HEK293 (cell line): ENCODE data around the gene SAMD13.

Source experiments
- CTCF ChIA-PET: fragments of 350-600 bp; formaldehyde crosslinking; extraction: SDS; loops from one replicate; lab custom pipeline; 2021; ENCODE audit warnings: antibody characterized with exemption; lab: Yijun Ruan, JAX
- POLR2A ChIA-PET: fragments of 300-600 bp; formaldehyde crosslinking; extraction: SDS; loops from one replicate; lab custom pipeline; 2020; ENCODE audit warnings: antibody characterized with exemption, inconsistent platforms; lab: Yijun Ruan, JAX
- H3K27ac ChIP-seq: fragments of 200-500 bp; sonication (Bioruptor generic); 2 replicates; pipeline ENCODE4 v1.5.1; 2014; ENCODE audit warnings: low read depth, low read length, control low read depth, inconsistent platforms; ENCODE audit errors: extremely low read depth
- H3K36me3 ChIP-seq, 2 experiments: fragments of 200-500 bp in 1 of 2; sonication (Bioruptor generic) in 1 of 2; 1 replicate in 1 of 2; 2 replicates in 1 of 2; pipeline ENCODE4 v1.5.1; 2014 to 2017; ENCODE audit warnings: inconsistent platforms in 2 of 2, low read length in 2 of 2; ENCODE audit not compliant: control insufficient read depth in 2 of 2, insufficient read depth in 1 of 2
- H3K4me1 ChIP-seq: fragments of 200-500 bp; sonication (Bioruptor generic); 2 replicates; pipeline ENCODE4 v1.5.1; 2014; ENCODE audit warnings: mild to moderate bottlenecking, low read length, inconsistent platforms; ENCODE audit not compliant: control insufficient read depth, insufficient read depth
- H3K4me3 ChIP-seq: 2 replicates; pipeline ENCODE4 v1.5.1; 2011; ENCODE audit warnings: low read depth, mild to moderate bottlenecking, control low read depth, low read length, moderate library complexity
- H3K9me3 ChIP-seq: fragments of 200-500 bp; sonication (Bioruptor generic); 2 replicates; pipeline ENCODE4 v1.5.1; 2014; ENCODE audit warnings: low read depth, low read length, inconsistent platforms; ENCODE audit not compliant: control insufficient read depth, insufficient read depth
- BCL11A ChIP-seq: fragments of 450-650 bp; formaldehyde crosslinking; IDR thresholded peaks from 2 replicates; pipeline ENCODE4 v1.5.1; 2016; ENCODE audit warnings: low read depth, missing biosample characterization, missing genetic modification characterization
- HOXA7 ChIP-seq: sonication (generic); formaldehyde crosslinking; IDR thresholded peaks from 2 replicates; pipeline ENCODE4 v1.8.1; 2022; ENCODE audit warnings: missing genetic modification reagents, borderline replicate concordance
- KLF1 ChIP-seq: fragments of 450-650 bp; formaldehyde crosslinking; IDR thresholded peaks from 2 replicates; pipeline ENCODE4 v1.5.1; 2016; ENCODE audit warnings: missing biosample characterization, missing genetic modification characterization
- PRDM6 ChIP-seq: fragments of 450-650 bp; formaldehyde crosslinking; IDR thresholded peaks from 2 replicates; pipeline ENCODE4 v1.5.1; 2017; ENCODE audit warnings: missing biosample characterization, missing genetic modification characterization
- TCF7L2 ChIP-seq: IDR thresholded peaks from 2 replicates; pipeline ENCODE4 v1.6.1; 2011; ENCODE audit warnings: low read depth, mild to moderate bottlenecking, inconsistent platforms, low read length, moderate library complexity, borderline replicate concordance
- ZBTB26 ChIP-seq: fragments of 450-650 bp; formaldehyde crosslinking; optimal IDR thresholded peaks from 2 replicates; pipeline ENCODE3; 2016; ENCODE audit warnings: missing biosample characterization, mild to moderate bottlenecking, missing genetic modification characterization
- ZBTB7A ChIP-seq: fragments of 450-650 bp; formaldehyde crosslinking; IDR thresholded peaks from 2 replicates; pipeline ENCODE4 v1.5.1; 2016; ENCODE audit warnings: low read depth, missing biosample characterization, missing genetic modification characterization
- ZNF112 ChIP-seq: fragments of 450-650 bp; formaldehyde crosslinking; IDR thresholded peaks from 2 replicates; pipeline ENCODE4 v1.5.0; 2017; ENCODE audit warnings: missing biosample characterization, missing genetic modification characterization
- ZNF132 ChIP-seq: fragments of 450-650 bp; formaldehyde crosslinking; IDR thresholded peaks from 2 replicates; pipeline ENCODE4 v1.5.1; 2017; ENCODE audit warnings: missing biosample characterization, missing genetic modification characterization, borderline replicate concordance
- ZNF169 ChIP-seq: fragments of 450-650 bp; formaldehyde crosslinking; IDR thresholded peaks from 2 replicates; pipeline ENCODE4 v1.5.1; 2016; ENCODE audit warnings: missing biosample characterization, missing genetic modification characterization
- ZNF175 ChIP-seq: fragments of 450-650 bp; formaldehyde crosslinking; IDR thresholded peaks from 2 replicates; pipeline ENCODE4 v1.5.1; 2016; ENCODE audit warnings: missing biosample characterization, missing genetic modification characterization
- ZNF184 ChIP-seq: fragments of 450-650 bp; IDR thresholded peaks from 2 replicates; pipeline ENCODE4 v1.5.1; 2018; ENCODE audit warnings: missing biosample characterization, mild to moderate bottlenecking, missing genetic modification characterization
- ZNF23 ChIP-seq: fragments of 450-650 bp; formaldehyde crosslinking; IDR thresholded peaks from 2 replicates; pipeline ENCODE4 v1.5.1; 2016; ENCODE audit warnings: missing biosample characterization, missing genetic modification characterization, borderline replicate concordance
- ZNF239 ChIP-seq: fragments of 450-650 bp; formaldehyde crosslinking; IDR thresholded peaks from 2 replicates; pipeline ENCODE4 v1.5.1; 2016; ENCODE audit warnings: missing biosample characterization, missing genetic modification characterization
- ZNF324 ChIP-seq: fragments of 450-650 bp; formaldehyde crosslinking; IDR thresholded peaks from 2 replicates; pipeline ENCODE4 v1.5.1; 2016; ENCODE audit warnings: missing biosample characterization, missing genetic modification characterization
- ZNF426 ChIP-seq: fragments of 450-650 bp; formaldehyde crosslinking; IDR thresholded peaks from 2 replicates; pipeline ENCODE4 v1.5.1; 2017; ENCODE audit warnings: missing biosample characterization, missing genetic modification characterization, mild to moderate bottlenecking, inconsistent platforms, moderate library complexity
- ZNF48 ChIP-seq: fragments of 450-650 bp; formaldehyde crosslinking; IDR thresholded peaks from 2 replicates; pipeline ENCODE4 v1.5.1; 2016; ENCODE audit warnings: missing biosample characterization, missing genetic modification characterization
- ZNF521 ChIP-seq: fragments of 450-650 bp; formaldehyde crosslinking; IDR thresholded peaks from 2 replicates; pipeline ENCODE4 v1.5.1; 2017; ENCODE audit warnings: missing biosample characterization, mild to moderate bottlenecking, missing genetic modification characterization
- ZNF558 ChIP-seq: fragments of 450-650 bp; formaldehyde crosslinking; IDR thresholded peaks from 2 replicates; pipeline ENCODE4 v1.5.1; 2016; ENCODE audit warnings: missing biosample characterization, missing genetic modification characterization
- ZNF660 ChIP-seq: fragments of 450-650 bp; IDR thresholded peaks from 2 replicates; pipeline ENCODE4 v1.5.1; 2018; ENCODE audit warnings: missing biosample characterization, mild to moderate bottlenecking, missing genetic modification characterization
- ZNF677 ChIP-seq: fragments of 450-650 bp; IDR thresholded peaks from 2 replicates; pipeline ENCODE4 v1.5.0; 2018; ENCODE audit warnings: missing biosample characterization, mild to moderate bottlenecking, missing genetic modification characterization, moderate library complexity
- ZNF768 ChIP-seq: fragments of 450-650 bp; formaldehyde crosslinking; IDR thresholded peaks from 2 replicates; pipeline ENCODE4 v1.5.1; 2018; ENCODE audit warnings: missing biosample characterization, mild to moderate bottlenecking, missing genetic modification characterization
- ZNF776 ChIP-seq: fragments of 450-650 bp; formaldehyde crosslinking; IDR thresholded peaks from 2 replicates; pipeline ENCODE4 v1.5.0; 2017; ENCODE audit warnings: missing biosample characterization, missing genetic modification characterization, borderline replicate concordance
- ZSCAN16 ChIP-seq: fragments of 450-650 bp; formaldehyde crosslinking; IDR thresholded peaks from 2 replicates; pipeline ENCODE4 v1.5.1; 2016; ENCODE audit warnings: missing biosample characterization, missing genetic modification characterization
- TF ChIP-seq, protein P1 (sequence below): fragments of 450-650 bp; formaldehyde crosslinking; IDR thresholded peaks from 2 replicates; pipeline ENCODE4 v1.5.1; 2016; ENCODE audit warnings: missing biosample characterization, missing genetic modification characterization
- TF ChIP-seq, protein P2 (sequence below): fragments of 450-650 bp; formaldehyde crosslinking; IDR thresholded peaks from 2 replicates; pipeline ENCODE4 v1.5.1; 2016; ENCODE audit warnings: missing biosample characterization, missing genetic modification characterization, borderline replicate concordance

Gene SAMD13

DNA sequence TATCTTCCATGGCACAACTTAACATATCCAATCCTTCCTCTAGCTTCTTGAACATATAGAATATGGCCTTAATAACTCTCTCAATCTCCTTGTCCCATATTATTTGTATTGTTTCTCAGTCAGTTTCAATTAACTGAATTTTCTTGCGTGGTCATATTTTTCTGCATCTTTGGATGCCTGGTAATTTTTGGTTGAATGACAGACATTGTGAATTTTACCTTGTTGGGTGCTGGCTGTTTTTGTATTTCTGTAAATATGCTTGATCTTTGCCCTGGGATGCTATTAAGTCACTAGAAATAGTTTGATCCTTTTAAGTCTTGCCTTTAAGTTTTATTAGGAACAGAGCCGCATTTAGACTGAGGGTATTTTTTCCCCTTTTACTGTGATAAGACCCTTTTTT, 5.9 kb downstream of the SAMD13 start (continued):
- TF ChIP-seq ZNF426: no peak

DNA sequence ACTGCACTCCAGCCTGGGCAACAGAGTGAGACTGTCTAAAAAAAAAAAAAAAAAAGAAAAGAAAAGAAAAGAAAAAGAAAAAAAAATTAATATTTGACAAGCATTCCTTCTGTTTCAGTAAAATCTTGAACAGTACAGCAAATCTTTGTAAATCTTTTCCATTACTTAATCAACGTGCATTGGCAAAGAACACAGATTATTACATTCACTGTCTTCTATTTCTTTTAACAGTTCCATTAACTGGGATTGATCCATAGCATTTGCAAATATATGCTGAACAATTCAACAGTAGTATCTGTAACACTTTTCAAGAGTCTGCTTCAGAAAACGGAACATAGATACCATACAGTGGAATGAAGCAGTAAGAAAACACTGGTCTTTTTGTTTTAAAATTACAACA, 9.8 kb downstream of the SAMD13 start:
- ChIA-PET CTCF (interaction anchor here (0.9 kb wide), 1 partner anchor 9 kb away, joined by 4 read pairs; no protein-coding TSS in a partner anchor), POLR2A (no interaction called here)
- H3K9me3 ChIP-seq: no peaks in the 10 kb centered on the region
- H3K4me1 ChIP-seq: no peaks in the 10 kb centered on the region
- H3K36me3 ChIP-seq: no peaks in the 10 kb centered on the region
- TF ChIP-seq BCL11A (tag by site-specific recombination): no peak
- TF ChIP-seq TCF7L2: no peak
- TF ChIP-seq ZNF768 (tag by site-specific recombination): no peak
- no peak for TF ChIP-seq ZNF132 (tag by site-specific recombination)
- no peak for TF ChIP-seq ZNF112 (tag by site-specific recombination)
- no peak for TF ChIP-seq ZNF660
- no peak for TF ChIP-seq ZNF23
- TF ChIP-seq, protein P1, sequence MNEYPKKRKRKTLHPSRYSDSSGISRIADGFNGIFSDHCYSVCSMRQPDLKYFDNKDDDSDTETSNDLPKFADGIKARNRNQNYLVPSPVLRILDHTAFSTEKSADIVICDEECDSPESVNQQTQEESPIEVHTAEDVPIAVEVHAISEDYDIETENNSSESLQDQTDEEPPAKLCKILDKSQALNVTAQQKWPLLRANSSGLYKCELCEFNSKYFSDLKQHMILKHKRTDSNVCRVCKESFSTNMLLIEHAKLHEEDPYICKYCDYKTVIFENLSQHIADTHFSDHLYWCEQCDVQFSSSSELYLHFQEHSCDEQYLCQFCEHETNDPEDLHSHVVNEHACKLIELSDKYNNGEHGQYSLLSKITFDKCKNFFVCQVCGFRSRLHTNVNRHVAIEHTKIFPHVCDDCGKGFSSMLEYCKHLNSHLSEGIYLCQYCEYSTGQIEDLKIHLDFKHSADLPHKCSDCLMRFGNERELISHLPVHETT (tag by site-specific recombination): no peak
- TF ChIP-seq ZNF324 (tag by site-specific recombination): no peak
- TF ChIP-seq ZNF776 (tag by site-specific recombination): no peak
- no peak for TF ChIP-seq ZNF48
- no peak for TF ChIP-seq ZNF677
- TF ChIP-seq HOXA7 (CRISPR knock-in tag): no peak
- no peak for TF ChIP-seq ZNF558 (tag by site-specific recombination)
- no peak overlapping the region for H3K27ac ChIP-seq
- H3K4me3 ChIP-seq: no peak overlapping the region

DNA sequence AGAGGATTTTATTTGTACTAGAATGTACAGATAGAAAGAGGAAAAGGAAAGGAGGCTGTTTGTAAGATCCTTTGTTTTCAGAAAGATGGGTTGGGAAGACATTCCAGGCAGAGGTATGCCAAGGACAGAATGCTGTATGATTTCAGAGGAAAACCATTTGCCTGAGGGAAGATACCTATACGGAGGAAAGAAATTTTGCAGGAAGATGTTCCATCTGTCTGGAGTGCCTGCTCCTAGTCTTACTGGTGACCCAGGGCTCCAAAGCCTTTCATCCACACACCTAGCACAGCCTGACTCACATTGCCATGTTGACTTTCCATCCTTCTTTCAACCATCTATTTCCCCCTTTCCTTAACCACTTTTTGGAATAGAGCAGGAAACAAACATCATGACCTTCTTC, 18.2 kb downstream of the SAMD13 start:
- no peak overlapping the region for H3K4me3 ChIP-seq
- no peaks in the 10 kb centered on the region for H3K36me3 ChIP-seq
- TF ChIP-seq KLF1 (tag by site-specific recombination) (no peak), ZSCAN16 (tag by site-specific recombination) (no peak), ZNF169 (tag by site-specific recombination) (no peak), ZNF184 (tag by site-specific recombination) (no peak), ZNF175 (tag by site-specific recombination) (no peak), PRDM6 (tag by site-specific recombination) (no peak), ZNF239 (tag by site-specific recombination) (no peak), ZBTB7A (tag by site-specific recombination) (no peak), ZBTB26 (no peak), ZNF521 (tag by site-specific recombination) (no peak)
- TF ChIP-seq, protein P2, sequence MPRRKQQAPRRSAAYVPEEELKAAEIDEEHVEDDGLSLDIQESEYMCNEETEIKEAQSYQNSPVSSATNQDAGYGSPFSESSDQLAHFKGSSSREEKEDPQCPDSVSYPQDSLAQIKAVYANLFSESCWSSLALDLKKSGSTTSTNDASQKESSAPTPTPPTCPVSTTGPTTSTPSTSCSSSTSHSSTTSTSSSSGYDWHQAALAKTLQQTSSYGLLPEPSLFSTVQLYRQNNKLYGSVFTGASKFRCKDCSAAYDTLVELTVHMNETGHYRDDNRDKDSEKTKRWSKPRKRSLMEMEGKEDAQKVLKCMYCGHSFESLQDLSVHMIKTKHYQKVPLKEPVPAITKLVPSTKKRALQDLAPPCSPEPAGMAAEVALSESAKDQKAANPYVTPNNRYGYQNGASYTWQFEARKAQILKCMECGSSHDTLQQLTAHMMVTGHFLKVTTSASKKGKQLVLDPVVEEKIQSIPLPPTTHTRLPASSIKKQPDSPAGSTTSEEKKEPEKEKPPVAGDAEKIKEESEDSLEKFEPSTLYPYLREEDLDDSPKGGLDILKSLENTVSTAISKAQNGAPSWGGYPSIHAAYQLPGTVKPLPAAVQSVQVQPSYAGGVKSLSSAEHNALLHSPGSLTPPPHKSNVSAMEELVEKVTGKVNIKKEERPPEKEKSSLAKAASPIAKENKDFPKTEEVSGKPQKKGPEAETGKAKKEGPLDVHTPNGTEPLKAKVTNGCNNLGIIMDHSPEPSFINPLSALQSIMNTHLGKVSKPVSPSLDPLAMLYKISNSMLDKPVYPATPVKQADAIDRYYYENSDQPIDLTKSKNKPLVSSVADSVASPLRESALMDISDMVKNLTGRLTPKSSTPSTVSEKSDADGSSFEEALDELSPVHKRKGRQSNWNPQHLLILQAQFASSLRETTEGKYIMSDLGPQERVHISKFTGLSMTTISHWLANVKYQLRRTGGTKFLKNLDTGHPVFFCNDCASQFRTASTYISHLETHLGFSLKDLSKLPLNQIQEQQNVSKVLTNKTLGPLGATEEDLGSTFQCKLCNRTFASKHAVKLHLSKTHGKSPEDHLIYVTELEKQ (tag by site-specific recombination): no peak
- CTCF ChIA-PET: no interaction called here
- H3K27ac ChIP-seq: no peak overlapping the region
- H3K4me1 ChIP-seq: no peaks in the 10 kb centered on the region
- H3K9me3 ChIP-seq: no peaks in the 10 kb centered on the region
- POLR2A ChIA-PET: no interaction called here
